OCI-LY1 (cell line): ENCODE measurements around the gene TMEM132C.

ENCODE experiments used
- H2AFZ ChIP-seq: fragments of 200-600 bp; sonication (generic), shearing (Covaris generic); 2 replicates; pipeline ENCODE4 v1.6.0; 2014; ENCODE audit warnings: antibody characterized with exemption, mild to moderate bottlenecking, low read length
- H3F3A ChIP-seq: fragments of 200-600 bp; sonication (generic), shearing (Covaris generic); 2 replicates; pipeline ENCODE4 v1.6.0; 2014; ENCODE audit warnings: mild to moderate bottlenecking, antibody characterized with exemption, low read length, moderate library complexity; ENCODE audit not compliant: insufficient read depth
- H3K27ac ChIP-seq: fragments of 200-600 bp; sonication (generic); 2 replicates; pipeline ENCODE4 v1.5.1; 2014; ENCODE audit warnings: low read length, mixed run types, mild to moderate bottlenecking, low read depth; ENCODE audit not compliant: poor library complexity, severe bottlenecking
- H3K27me3 ChIP-seq: fragments of 200-600 bp; sonication (generic); 2 replicates; pipeline ENCODE4 v1.6.0; 2014; ENCODE audit warnings: antibody characterized with exemption, mild to moderate bottlenecking, low read length, moderate library complexity; ENCODE audit not compliant: insufficient read depth
- H3K36me3 ChIP-seq: fragments of 200-600 bp; sonication (generic); 2 replicates; pipeline ENCODE4 v1.6.1; 2014; ENCODE audit warnings: mild to moderate bottlenecking, antibody characterized with exemption, low read length, moderate library complexity, mixed read lengths; ENCODE audit not compliant: insufficient read depth
- H3K4me1 ChIP-seq: fragments of 200-600 bp; sonication (generic); 2 replicates; pipeline ENCODE4 v1.5.1; 2014; ENCODE audit warnings: mild to moderate bottlenecking, low read length, moderate library complexity; ENCODE audit not compliant: insufficient read depth, severe bottlenecking
- H3K4me2 ChIP-seq: fragments of 200-600 bp; sonication (generic), shearing (Covaris generic); 2 replicates; pipeline ENCODE4 v1.6.1; 2014; ENCODE audit warnings: low read length
- H3K4me3 ChIP-seq: fragments of 200-600 bp; sonication (generic); 2 replicates; pipeline ENCODE4 v1.5.1; 2014; ENCODE audit warnings: low read length, low read depth, mild to moderate bottlenecking, mixed read lengths; ENCODE audit not compliant: poor library complexity, severe bottlenecking
- H3K79me2 ChIP-seq: fragments of 200-600 bp; shearing (Covaris generic); 2 replicates; pipeline ENCODE4 v1.6.1; 2016; ENCODE audit warnings: mixed run types, low read length, mixed read lengths; ENCODE audit not compliant: insufficient read depth
- H3K9ac ChIP-seq: fragments of 200-600 bp; sonication (generic), shearing (Covaris generic); 2 replicates; pipeline ENCODE4 v1.6.1; 2014; ENCODE audit warnings: mild to moderate bottlenecking, low read length, mixed read lengths
- H3K9me2 ChIP-seq: fragments of 200-600 bp; sonication (generic), shearing (Covaris generic); 2 replicates; pipeline ENCODE4 v1.6.1; 2014; ENCODE audit warnings: low read depth, mild to moderate bottlenecking, low read length, mixed read lengths
- H3K9me3 ChIP-seq: fragments of 200-600 bp; shearing (Covaris generic); 2 replicates; pipeline ENCODE4 v1.6.1; 2014; ENCODE audit warnings: low read length, mixed read lengths
- H4K20me1 ChIP-seq: fragments of 200-600 bp; sonication (generic), shearing (Covaris generic); 2 replicates; pipeline ENCODE4 v1.6.0; 2016; ENCODE audit warnings: mild to moderate bottlenecking, low read length; ENCODE audit not compliant: insufficient read depth
- CTCF ChIP-seq: fragments of 200-600 bp; sonication (generic), shearing (Covaris generic); IDR thresholded peaks from 2 replicates; pipeline ENCODE4 v1.5.1; 2017; ENCODE audit warnings: mild to moderate bottlenecking, antibody characterized with exemption, low read length, moderate library complexity, mixed read lengths
- EZH2 ChIP-seq: fragments of 200-600 bp; sonication (generic), shearing (Covaris generic); IDR thresholded peaks from 2 replicates; pipeline ENCODE4 v1.8.0; 2017; ENCODE audit warnings: borderline replicate concordance, mixed run types, mild to moderate bottlenecking, antibody characterized with exemption, low read length, moderate library complexity, mixed read lengths

The TMEM132C gene

DNA sequence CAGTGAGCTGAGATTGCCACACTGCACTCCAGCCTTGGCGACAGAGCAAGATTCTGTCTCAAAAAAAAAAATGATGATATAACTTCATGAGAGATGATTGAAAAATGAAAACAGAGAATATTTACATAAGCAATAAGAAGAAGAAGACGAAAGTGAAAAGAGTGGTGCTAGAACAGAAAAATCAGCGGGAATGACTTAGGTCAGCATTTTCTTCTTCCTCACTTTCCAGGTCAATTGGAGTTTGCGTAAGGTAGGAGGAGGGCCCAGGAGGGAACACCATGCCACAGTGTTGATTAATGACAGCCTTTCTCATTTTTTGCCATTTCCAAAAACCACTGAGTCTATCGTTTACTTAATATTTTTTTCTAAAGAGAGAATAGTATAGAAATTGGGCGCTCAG, 356.8 kb downstream of the TMEM132C start:
- no peaks in the 10 kb centered on the region for H4K20me1 ChIP-seq
- no peaks in the 10 kb centered on the region for H3K4me1 ChIP-seq
- no peaks in the 10 kb centered on the region for H3F3A ChIP-seq
- H3K9me2 ChIP-seq: no peaks in the 10 kb centered on the region
- H3K4me2 ChIP-seq: no peak overlapping the region
- H3K9me3 ChIP-seq: no peaks in the 10 kb centered on the region
- H3K79me2 ChIP-seq: no peaks in the 10 kb centered on the region
- no peaks in the 10 kb centered on the region for H3K36me3 ChIP-seq
- TF ChIP-seq CTCF: no peak
- TF ChIP-seq EZH2: no peak
- no peak overlapping the region for H2AFZ ChIP-seq
- no peak overlapping the region for H3K27ac ChIP-seq
- H3K4me3 ChIP-seq: no peak overlapping the region
- H3K27me3 ChIP-seq: no peaks in the 10 kb centered on the region
- H3K9ac ChIP-seq: no peak overlapping the region

- Histone ChIP-seq H3K4me3 (no peak overlapping the region), H3F3A (no peaks in the 10 kb centered on the region), H3K79me2 (no peaks in the 10 kb centered on the region), H3K4me1 (no peaks in the 10 kb centered on the region), H3K9ac (no peak overlapping the region), H3K36me3 (no peaks in the 10 kb centered on the region), H3K9me3 (no peaks in the 10 kb centered on the region), H3K9me2 (no peaks in the 10 kb centered on the region), H2AFZ (no peak overlapping the region), H3K27me3 (no peaks in the 10 kb centered on the region), H3K27ac (no peak overlapping the region), H3K4me2 (no peak overlapping the region), H4K20me1 (no peaks in the 10 kb centered on the region)
- TF ChIP-seq CTCF (no peak), EZH2 (no peak)
Observed at GRCh38 chr12:128626808-128627320, 359.9 kb downstream of the TMEM132C start.

DNA sequence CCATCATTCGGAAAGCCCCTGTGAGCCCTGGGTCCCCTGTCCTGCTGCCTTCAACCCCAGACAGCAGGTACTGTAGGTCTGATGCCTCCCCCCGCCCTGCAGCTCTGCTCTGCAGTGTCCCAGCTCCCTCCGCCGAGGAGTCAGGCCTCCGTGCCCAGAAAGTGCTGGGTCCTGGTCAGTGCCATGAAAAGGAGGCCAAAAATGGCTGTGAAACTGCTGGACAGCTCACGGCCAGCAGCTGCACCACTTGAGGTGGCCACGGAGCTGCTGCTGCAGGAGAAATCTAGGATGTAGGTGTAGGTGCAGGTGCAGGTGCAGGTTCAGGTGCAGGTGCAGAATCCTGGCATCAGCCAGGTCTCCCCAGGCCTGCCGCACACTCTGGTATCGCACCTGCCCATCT, 360.7 kb downstream of the TMEM132C start:
- Histone ChIP-seq H3K9me3 (no peaks in the 10 kb centered on the region), H3K4me2 (no peak overlapping the region), H3K4me1 (no peaks in the 10 kb centered on the region), H4K20me1 (no peaks in the 10 kb centered on the region), H3K9ac (no peak overlapping the region), H3F3A (no peaks in the 10 kb centered on the region), H3K79me2 (no peaks in the 10 kb centered on the region), H3K27me3 (no peaks in the 10 kb centered on the region), H3K36me3 (no peaks in the 10 kb centered on the region), H3K4me3 (no peak overlapping the region), H3K27ac (no peak overlapping the region), H2AFZ (no peak overlapping the region), H3K9me2 (no peaks in the 10 kb centered on the region)
- no peak for TF ChIP-seq EZH2
- TF ChIP-seq CTCF: no peak
